HG02970 (cell line): Measurements from ENCODE around the gene CACNA1S.

Experiments
- ATAC-seq: cut with Tn5 transposase; IDR thresholded peaks from one replicate; pipeline ENCODE4 v1.9.1; 2021; ENCODE audit warnings: mild to moderate bottlenecking, moderate library complexity, moderate number of reproducible peaks; ENCODE audit not compliant: unreplicated experiment, low FRiP score

Gene CACNA1S

DNA sequence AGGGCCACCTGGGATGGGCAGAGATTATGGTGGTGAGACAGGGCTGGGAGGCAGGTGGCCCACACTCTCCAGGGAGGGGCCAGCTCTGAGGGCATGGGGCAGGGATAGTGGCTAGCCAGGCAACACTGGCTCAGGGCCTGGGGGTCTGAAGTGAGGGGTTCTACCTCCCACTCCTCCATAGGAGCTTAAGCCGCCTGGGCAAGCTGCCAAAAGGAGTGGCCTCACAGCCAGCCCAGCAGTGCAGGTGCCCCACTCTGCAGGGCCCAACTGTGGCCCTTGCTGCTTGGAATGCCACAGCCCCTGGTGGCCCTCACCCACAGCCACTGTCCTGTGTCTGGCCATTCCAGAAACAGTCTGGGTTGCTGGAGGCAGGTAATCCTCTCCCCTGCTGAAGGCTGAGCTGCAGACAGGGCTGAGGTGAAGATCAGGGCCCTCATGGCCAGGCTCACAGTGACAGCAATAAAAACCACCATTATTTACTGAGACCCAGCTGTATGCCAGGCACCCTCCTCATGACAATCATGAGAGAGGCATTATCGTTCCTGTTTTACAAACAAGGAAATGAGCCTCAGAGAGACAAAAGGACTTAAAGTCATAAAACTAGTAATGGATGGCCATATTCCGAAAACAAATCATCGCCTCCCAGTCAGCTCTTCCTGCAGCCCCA lies 119.7 kb downstream of the CACNA1S start:
- no peak for ATAC-seq

DNA sequence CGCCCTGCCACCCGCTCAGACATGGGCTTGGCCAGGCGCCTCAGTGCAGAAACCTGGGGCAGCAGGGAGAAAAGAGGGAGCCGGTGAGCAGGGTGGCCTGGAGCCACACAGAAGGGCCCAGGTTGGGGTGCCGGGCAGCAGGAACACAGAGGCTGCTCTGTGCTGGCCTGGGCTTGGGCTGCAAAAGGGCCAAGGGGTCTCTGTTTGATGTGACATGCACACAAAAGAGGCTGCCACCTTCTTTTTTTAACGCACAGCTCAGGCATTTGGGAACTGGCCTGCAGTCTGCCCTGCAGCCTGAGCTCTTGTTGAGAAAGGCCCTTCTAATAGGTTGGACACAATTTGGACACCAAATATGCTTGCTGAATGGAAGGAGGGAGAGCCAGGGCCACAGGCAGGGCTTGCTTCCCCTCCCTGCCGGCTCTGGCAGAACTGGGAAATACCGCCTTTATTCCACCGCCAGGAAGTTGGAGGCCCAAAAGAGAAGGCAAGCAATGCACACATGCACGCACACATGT lies 121.1 kb downstream of the CACNA1S start:
- ATAC-seq, result no peak

- no peak for ATAC-seq
These were observed 122.1 kb downstream of the CACNA1S start for GRCh38 chr1:200990114-200990513.
